MM.1S (cell line): ENCODE data around the gene BCL2A1.
"Not testable (repeated sequence)": the region's sequence is repeated elsewhere in the genome, so short reads cannot be mapped to it uniquely, and the experiment has no call there.

Experiments
- DNase-seq: peaks from one replicate; pipeline ENCODE4 v3.0.0-alpha.2; 2015
- H2AFZ ChIP-seq: fragments of 300-600 bp; sonication (generic); 2 replicates; pipeline ENCODE4 v1.6.0; 2016; ENCODE audit warnings: antibody characterized with exemption, low read length
- H3F3A ChIP-seq: fragments of 300-600 bp; sonication (generic); 2 replicates; pipeline ENCODE4 v1.6.1; 2016; ENCODE audit warnings: mild to moderate bottlenecking, antibody characterized with exemption, low read length, moderate library complexity, mixed read lengths; ENCODE audit not compliant: insufficient read depth
- H3K27ac ChIP-seq: fragments of 300-600 bp; sonication (generic); 2 replicates; pipeline ENCODE4 v1.5.1; 2016; ENCODE audit warnings: mild to moderate bottlenecking, low read length
- H3K27me3 ChIP-seq: fragments of 300-600 bp; sonication (generic); replicated peaks from 2 replicates; pipeline ENCODE4 v1.6.0; 2016; ENCODE audit warnings: low read length; ENCODE audit not compliant: insufficient read depth
- H3K36me3 ChIP-seq: fragments of 300-600 bp; sonication (generic); replicated peaks from 2 replicates; pipeline ENCODE4 v1.6.1; 2016; ENCODE audit warnings: mild to moderate bottlenecking, low read length, mixed read lengths; ENCODE audit not compliant: insufficient read depth
- H3K4me1 ChIP-seq: fragments of 300-600 bp; sonication (generic); 2 replicates; pipeline ENCODE4 v1.6.1; 2016; ENCODE audit warnings: low read length, mixed read lengths
- H3K4me2 ChIP-seq: fragments of 300-600 bp; sonication (generic); 2 replicates; pipeline ENCODE4 v1.6.0; 2016; ENCODE audit warnings: low read depth, low read length
- H3K4me3 ChIP-seq: fragments of 300-600 bp; sonication (generic); 2 replicates; pipeline ENCODE4 v1.5.1; 2016; ENCODE audit warnings: low read length, mixed read lengths
- H3K79me2 ChIP-seq: fragments of 300-600 bp; sonication (generic); 2 replicates; pipeline ENCODE4 v1.6.1; 2016; ENCODE audit warnings: mixed run types, low read length, mixed read lengths
- H3K9ac ChIP-seq: fragments of 300-600 bp; sonication (generic); 2 replicates; pipeline ENCODE4 v1.6.1; 2016; ENCODE audit warnings: low read length, mixed read lengths
- H3K9me2 ChIP-seq: fragments of 300-600 bp; sonication (generic); replicated peaks from 2 replicates; pipeline ENCODE4 v1.6.1; 2016; ENCODE audit warnings: mild to moderate bottlenecking, low read length, mixed read lengths; ENCODE audit not compliant: insufficient read depth
- H3K9me3 ChIP-seq: fragments of 300-600 bp; sonication (generic); replicated peaks from 2 replicates; pipeline ENCODE4 v1.6.1; 2016; ENCODE audit warnings: mild to moderate bottlenecking, low read length, mixed read lengths; ENCODE audit not compliant: insufficient read depth
- H4K20me1 ChIP-seq: fragments of 300-600 bp; sonication (generic); 2 replicates; pipeline ENCODE4 v1.6.1; 2016; ENCODE audit warnings: mild to moderate bottlenecking, low read length, moderate library complexity, mixed read lengths; ENCODE audit not compliant: insufficient read depth
- EZH2 ChIP-seq: fragments of 300-600 bp; sonication (generic); optimal IDR thresholded peaks from 2 replicates; pipeline ENCODE3; 2017; ENCODE audit warnings: low read depth, mild to moderate bottlenecking, antibody characterized with exemption, low read length, mixed read lengths
- EZH2phosphoT487 ChIP-seq: fragments of 300-600 bp; sonication (generic); IDR thresholded peaks from 2 replicates; pipeline ENCODE4 v1.6.1; 2018; ENCODE audit warnings: antibody characterized with exemption, low read length
- TF ChIP-seq, protein P1 (sequence below): fragments of 300-600 bp; sonication (generic); IDR thresholded peaks from 2 replicates; pipeline ENCODE4 v1.5.1; 2016; ENCODE audit warnings: antibody characterized with exemption, low read length, mixed read lengths

Gene BCL2A1

DNA sequence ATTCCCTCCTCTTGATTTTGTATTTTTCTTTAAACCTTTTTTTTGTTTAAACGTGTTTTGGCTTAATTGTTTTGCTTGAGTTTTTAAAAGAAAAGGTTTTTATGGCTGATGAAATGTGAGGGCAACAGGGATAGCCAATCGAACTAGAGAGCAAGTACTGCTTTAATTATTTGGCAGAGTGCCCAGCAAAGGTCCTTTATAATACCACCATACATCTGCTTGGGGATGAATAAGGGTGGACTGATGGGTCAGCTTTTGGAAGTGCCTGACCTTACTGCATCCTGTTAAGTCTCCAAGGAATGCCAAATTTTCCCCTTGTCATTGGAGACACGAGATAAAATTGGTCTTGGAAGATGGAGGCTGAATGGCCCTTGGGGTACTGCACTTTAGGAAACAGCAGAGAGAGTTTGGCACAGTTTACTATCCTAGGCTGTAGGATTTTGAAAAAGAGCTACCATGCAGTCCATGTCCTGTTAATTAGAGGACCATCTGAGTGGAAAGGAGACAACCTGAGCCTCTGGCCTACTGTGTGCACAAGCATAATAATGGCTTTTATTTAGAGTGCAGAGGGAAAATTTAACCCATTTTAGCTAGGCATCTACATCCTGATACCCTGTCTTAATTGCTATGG, 54.4 kb downstream of the BCL2A1 start:
- Histone ChIP-seq H3K36me3 (peaks cover 4% of the 10 kb centered on the region), H3K9me3 (0 out of 2 replicates have a peak, but pooled peaks cover 3% of the 10 kb centered on the region), H4K20me1 (no peaks in the 10 kb centered on the region), H3K27ac (no peak overlapping the region), H2AFZ (no peak overlapping the region), H3K27me3 (no peaks in the 10 kb centered on the region), H3K4me1 (no peaks in the 10 kb centered on the region), H3K79me2 (peaks cover 5% of the 10 kb centered on the region), H3K4me2 (no peak overlapping the region), H3K9me2 (no peaks in the 10 kb centered on the region), H3F3A (no peaks in the 10 kb centered on the region), H3K9ac (no peak overlapping the region), H3K4me3 (no peak overlapping the region)
- TF ChIP-seq EZH2 (no peak), EZH2phosphoT487 (no peak)
- TF ChIP-seq, protein P1, sequence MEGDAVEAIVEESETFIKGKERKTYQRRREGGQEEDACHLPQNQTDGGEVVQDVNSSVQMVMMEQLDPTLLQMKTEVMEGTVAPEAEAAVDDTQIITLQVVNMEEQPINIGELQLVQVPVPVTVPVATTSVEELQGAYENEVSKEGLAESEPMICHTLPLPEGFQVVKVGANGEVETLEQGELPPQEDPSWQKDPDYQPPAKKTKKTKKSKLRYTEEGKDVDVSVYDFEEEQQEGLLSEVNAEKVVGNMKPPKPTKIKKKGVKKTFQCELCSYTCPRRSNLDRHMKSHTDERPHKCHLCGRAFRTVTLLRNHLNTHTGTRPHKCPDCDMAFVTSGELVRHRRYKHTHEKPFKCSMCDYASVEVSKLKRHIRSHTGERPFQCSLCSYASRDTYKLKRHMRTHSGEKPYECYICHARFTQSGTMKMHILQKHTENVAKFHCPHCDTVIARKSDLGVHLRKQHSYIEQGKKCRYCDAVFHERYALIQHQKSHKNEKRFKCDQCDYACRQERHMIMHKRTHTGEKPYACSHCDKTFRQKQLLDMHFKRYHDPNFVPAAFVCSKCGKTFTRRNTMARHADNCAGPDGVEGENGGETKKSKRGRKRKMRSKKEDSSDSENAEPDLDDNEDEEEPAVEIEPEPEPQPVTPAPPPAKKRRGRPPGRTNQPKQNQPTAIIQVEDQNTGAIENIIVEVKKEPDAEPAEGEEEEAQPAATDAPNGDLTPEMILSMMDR, result no peak
- DNase-seq, result no peak

DNA sequence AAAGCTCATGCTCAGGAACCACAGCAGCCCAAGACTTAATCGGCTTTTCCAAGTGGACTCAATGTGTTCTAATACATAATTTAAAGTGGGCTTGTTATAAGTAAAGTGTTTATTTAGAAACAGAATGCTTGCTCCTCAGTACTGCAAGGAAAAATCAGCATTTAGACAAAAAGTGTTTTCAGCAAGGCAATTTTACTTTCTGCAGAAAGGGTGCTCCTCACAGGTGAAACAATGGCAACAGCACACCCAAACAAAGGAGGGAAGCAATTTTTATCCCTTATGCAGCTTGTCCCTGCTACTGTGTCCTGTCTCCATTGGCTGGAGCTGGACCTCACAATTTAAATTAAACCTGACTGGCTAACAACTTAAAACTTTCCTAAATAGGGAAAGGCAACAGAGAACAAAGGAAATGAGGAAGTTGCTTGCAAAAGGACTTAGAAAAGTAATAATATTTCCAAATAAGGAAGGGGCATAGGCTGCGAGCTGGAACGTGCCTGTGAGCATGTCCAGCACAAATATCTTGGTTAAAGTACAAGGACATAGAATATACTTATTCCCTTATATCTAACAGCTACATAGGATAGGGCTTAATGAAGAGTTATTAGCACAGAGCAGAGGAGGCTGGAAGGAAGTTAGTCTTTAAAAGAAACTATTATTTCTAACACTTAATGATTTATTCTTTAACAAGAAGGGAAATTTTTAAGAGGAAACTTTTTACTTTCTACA, 55.1 kb downstream of the BCL2A1 start:
- not testable (repeated sequence) for H3K9me3 ChIP-seq, H3F3A ChIP-seq, DNase-seq, H3K79me2 ChIP-seq, H3K36me3 ChIP-seq, H2AFZ ChIP-seq, H3K27ac ChIP-seq, H3K4me2 ChIP-seq, H3K9ac ChIP-seq, H3K9me2 ChIP-seq, H3K4me1 ChIP-seq, H4K20me1 ChIP-seq, H3K27me3 ChIP-seq, H3K4me3 ChIP-seq

DNA sequence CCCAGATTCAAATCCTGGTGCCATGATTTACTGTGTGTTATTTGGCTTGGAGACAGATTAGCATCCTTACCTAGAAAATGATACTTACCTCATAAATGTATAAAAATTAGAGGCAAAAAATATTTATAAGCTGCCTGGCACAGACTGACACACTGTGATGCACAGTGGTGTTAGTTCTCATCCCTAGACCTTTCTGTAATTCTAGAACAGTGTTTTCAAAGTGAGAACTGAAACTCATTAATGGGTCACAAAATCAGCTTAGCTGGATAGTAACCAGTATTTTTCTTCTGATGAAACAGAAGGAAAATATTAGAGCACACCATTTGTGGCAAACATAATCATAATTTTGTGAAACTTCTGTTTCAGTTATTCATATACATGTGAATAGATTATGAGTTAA, 56.3 kb downstream of the BCL2A1 start:
- Histone ChIP-seq H3K36me3 (no peaks in the 10 kb centered on the region; the same call in 1 of the 2 replicates), H3F3A (no peaks in the 10 kb centered on the region), H3K27me3 (no peaks in the 10 kb centered on the region), H3K4me2 (no peak overlapping the region), H4K20me1 (no peaks in the 10 kb centered on the region), H2AFZ (no peak overlapping the region), H3K9ac (no peak overlapping the region), H3K9me2 (no peaks in the 10 kb centered on the region), H3K4me3 (no peak overlapping the region), H3K27ac (no peak overlapping the region), H3K4me1 (no peaks in the 10 kb centered on the region), H3K79me2 (no peaks in the 10 kb centered on the region), H3K9me3 (0 out of 2 replicates have a peak, but pooled peaks cover 3% of the 10 kb centered on the region)
- TF ChIP-seq, protein P1, result no peak
- TF ChIP-seq EZH2phosphoT487 (no peak), EZH2 (no peak)
- no peak for DNase-seq
